OCI-LY3 (cell line): ENCODE measurements around the gene SLC29A2.

ENCODE experiments used
- H2AFZ ChIP-seq: fragments of 200-600, 300-600 bp; shearing (Covaris generic); 2 replicates; pipeline ENCODE4 v1.6.0; 2014; ENCODE audit warnings: antibody characterized with exemption, low read depth, low read length
- H3K27ac ChIP-seq: fragments of 200-600, 300-600 bp; sonication (generic); 2 replicates; pipeline ENCODE4 v1.5.1; 2014; ENCODE audit warnings: mild to moderate bottlenecking, low read length, moderate library complexity, mixed read lengths
- H3K27me3 ChIP-seq: fragments of 200-600, 300-600 bp; sonication (generic); 2 replicates; pipeline ENCODE4 v1.6.1; 2014; ENCODE audit warnings: low read depth, low read length, mixed read lengths
- H3K36me3 ChIP-seq: fragments of 200-600, 300-600 bp; sonication (generic); replicated peaks from 2 replicates; pipeline ENCODE3; 2014; ENCODE audit warnings: low read depth, low read length, mixed read lengths
- H3K4me1 ChIP-seq: fragments of 300-600, 200-600 bp; sonication (generic); 2 replicates; pipeline ENCODE4 v1.6.1; 2014; ENCODE audit warnings: low read length, mixed read lengths
- H3K4me2 ChIP-seq: fragments of 200-600, 300-600 bp; sonication (generic); 2 replicates; pipeline ENCODE4 v1.6.1; 2014; ENCODE audit warnings: low read length, mixed read lengths
- H3K4me3 ChIP-seq: fragments of 300-600, 200-600 bp; sonication (generic); 2 replicates; pipeline ENCODE4 v1.5.1; 2014; ENCODE audit warnings: antibody characterized with exemption, mild to moderate bottlenecking, low read length, moderate library complexity
- H3K79me2 ChIP-seq: fragments of 300-600, 200-600 bp; shearing (Covaris generic); 2 replicates; pipeline ENCODE4 v1.6.1; 2014; ENCODE audit warnings: mild to moderate bottlenecking, low read length, mixed read lengths
- H3K9ac ChIP-seq: fragments of 300-600, 200-600 bp; shearing (Covaris generic); 2 replicates; pipeline ENCODE4 v1.6.0; 2014; ENCODE audit warnings: mild to moderate bottlenecking, low read length, moderate library complexity
- H3K9me3 ChIP-seq: fragments of 200-600, 300-600 bp; shearing (Covaris generic); 2 replicates; pipeline ENCODE4 v1.6.1; 2014; ENCODE audit warnings: low read length, mixed read lengths; ENCODE audit not compliant: insufficient read depth
- H4K20me1 ChIP-seq: fragments of 200-600, 300-600 bp; sonication (generic); 2 replicates; pipeline ENCODE4 v1.6.1; 2016; ENCODE audit warnings: low read length, mixed read lengths; ENCODE audit not compliant: insufficient read depth
- EZH2phosphoT487 ChIP-seq: fragments of 200-600 bp; shearing (Covaris generic); IDR thresholded peaks from 2 replicates; pipeline ENCODE4 v1.6.1; 2018; ENCODE audit warnings: antibody characterized with exemption, mixed run types, low read depth
- TF ChIP-seq, protein P1 (sequence below): fragments of 200-600, 300-600 bp; sonication (generic); IDR thresholded peaks from 2 replicates; pipeline ENCODE4 v1.5.1; 2014; ENCODE audit warnings: antibody characterized with exemption, low read length, low read depth

Gene SLC29A2

DNA sequence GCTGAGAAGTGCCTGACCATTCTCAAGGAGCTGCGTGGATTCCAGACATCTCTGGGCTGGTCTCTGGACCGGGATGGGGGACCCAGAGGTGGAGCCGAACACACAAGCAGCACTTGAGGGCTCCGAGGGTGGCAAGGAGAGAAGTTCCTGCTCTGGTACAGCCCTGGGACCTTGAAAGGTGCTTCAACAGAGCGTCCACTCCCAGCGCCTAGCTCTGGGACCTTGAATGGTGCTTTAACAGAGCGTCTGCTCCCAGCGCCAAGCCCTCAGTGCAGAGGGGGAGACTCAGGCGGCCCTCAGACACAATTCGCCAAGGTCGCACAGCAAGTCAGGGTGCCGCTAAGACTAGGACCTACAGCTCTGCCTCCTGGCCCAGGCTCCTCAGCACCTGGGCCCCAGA, 38.6 kb upstream of the SLC29A2 start:
- Histone ChIP-seq H4K20me1 (peaks cover 3% of the 10 kb centered on the region; the same call in 1 of the 2 replicates), H3K27me3 (peaks cover 13% of the 10 kb centered on the region; the same call in 1 of the 2 replicates), H2AFZ (no peak overlapping the region), H3K9me3 (no peaks in the 10 kb centered on the region), H3K4me1 (peaks cover 3% of the 10 kb centered on the region), H3K4me2 (no peak overlapping the region), H3K79me2 (no peaks in the 10 kb centered on the region), H3K27ac (no peak overlapping the region), H3K9ac (no peak overlapping the region), H3K36me3 (no peaks in the 10 kb centered on the region), H3K4me3 (no peak overlapping the region)
- TF ChIP-seq, protein P1, sequence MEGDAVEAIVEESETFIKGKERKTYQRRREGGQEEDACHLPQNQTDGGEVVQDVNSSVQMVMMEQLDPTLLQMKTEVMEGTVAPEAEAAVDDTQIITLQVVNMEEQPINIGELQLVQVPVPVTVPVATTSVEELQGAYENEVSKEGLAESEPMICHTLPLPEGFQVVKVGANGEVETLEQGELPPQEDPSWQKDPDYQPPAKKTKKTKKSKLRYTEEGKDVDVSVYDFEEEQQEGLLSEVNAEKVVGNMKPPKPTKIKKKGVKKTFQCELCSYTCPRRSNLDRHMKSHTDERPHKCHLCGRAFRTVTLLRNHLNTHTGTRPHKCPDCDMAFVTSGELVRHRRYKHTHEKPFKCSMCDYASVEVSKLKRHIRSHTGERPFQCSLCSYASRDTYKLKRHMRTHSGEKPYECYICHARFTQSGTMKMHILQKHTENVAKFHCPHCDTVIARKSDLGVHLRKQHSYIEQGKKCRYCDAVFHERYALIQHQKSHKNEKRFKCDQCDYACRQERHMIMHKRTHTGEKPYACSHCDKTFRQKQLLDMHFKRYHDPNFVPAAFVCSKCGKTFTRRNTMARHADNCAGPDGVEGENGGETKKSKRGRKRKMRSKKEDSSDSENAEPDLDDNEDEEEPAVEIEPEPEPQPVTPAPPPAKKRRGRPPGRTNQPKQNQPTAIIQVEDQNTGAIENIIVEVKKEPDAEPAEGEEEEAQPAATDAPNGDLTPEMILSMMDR, result no peak
- TF ChIP-seq EZH2phosphoT487, result no peak

DNA sequence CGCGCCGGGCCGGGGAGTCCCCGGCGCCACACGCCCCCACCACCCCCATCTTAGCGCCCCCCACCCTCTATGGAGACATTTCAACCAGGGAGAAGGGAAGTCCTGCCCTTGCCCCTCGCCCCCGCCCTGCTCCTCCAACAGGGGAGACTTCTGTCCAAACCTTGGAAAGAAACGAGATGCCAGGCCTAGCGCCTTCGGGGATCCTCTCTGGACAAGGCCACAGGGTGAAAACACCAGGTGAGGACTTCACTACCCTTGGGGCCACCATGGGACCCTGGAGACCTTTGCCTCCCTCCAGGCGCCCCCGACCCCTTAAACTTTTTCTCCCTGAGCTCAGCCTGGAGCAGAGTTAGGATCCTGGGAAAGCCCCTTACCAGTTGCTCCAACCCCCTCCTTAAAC, 37.7 kb upstream of the SLC29A2 start:
- no peak overlapping the region; the same call in 1 of the 2 replicates for H2AFZ ChIP-seq
- H3K4me2 ChIP-seq, result peak overlapping the region; percentile 94
- H3K27me3 ChIP-seq, result peaks cover 18% of the 10 kb centered on the region
- H3K27ac ChIP-seq, result no peak overlapping the region
- peak overlapping the region; percentile 39 for H3K9ac ChIP-seq
- H3K36me3 ChIP-seq, result no peaks in the 10 kb centered on the region
- no peaks in the 10 kb centered on the region for H4K20me1 ChIP-seq
- peak overlapping the region; percentile 85 for H3K4me3 ChIP-seq
- no peaks in the 10 kb centered on the region for H3K79me2 ChIP-seq
- TF ChIP-seq EZH2phosphoT487, result no peak
- TF ChIP-seq, protein P1, result no peak
- H3K9me3 ChIP-seq, result no peaks in the 10 kb centered on the region
- H3K4me1 ChIP-seq, result peaks cover 3% of the 10 kb centered on the region

DNA sequence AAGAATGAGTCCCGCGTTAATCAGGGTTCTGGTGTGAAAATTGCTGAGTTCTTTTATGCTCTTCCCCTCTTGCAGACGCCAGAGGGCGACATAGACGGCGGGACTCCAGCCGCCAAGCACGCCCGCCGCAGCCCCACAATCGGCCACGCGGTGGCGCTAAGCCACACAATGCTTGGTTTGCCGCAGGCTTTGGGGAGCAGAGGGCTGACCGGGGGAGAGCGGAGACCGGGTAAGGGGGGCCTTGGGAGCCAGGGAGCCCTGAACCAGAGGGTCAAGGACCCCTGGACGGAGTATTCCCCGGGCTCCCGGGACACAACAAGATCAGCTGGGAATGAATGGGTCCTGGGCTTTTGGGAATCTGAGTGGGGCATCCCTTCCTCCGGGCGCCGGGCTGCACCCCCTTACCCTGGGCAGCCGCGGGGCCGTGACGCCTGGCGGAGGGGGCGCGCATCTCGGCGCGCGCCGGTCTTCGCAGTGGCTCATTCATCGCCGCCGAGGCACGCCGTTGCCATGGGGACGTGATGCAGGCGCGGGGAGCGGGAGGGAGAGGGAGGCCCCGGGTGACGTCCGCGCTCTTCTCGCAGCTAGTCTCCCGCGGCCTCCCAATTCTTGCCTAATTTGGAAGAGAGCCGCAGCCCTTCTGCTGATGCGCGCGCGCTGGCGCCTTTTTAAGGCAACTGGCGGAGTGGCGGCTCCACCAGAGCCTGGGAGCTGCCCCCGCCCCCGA, 37.1 kb upstream of the SLC29A2 start:
- Histone ChIP-seq H3K79me2 (no peaks in the 10 kb centered on the region), H3K9me3 (no peaks in the 10 kb centered on the region), H3K4me3 (peak overlapping the region; percentile 85), H3K27me3 (peaks cover 23% of the 10 kb centered on the region), H3K9ac (peak overlapping the region; percentile 49), H3K4me1 (peaks cover 3% of the 10 kb centered on the region), H2AFZ (peak overlapping the region; percentile 49; the same call in 1 of the 2 replicates), H4K20me1 (no peaks in the 10 kb centered on the region), H3K36me3 (no peaks in the 10 kb centered on the region), H3K4me2 (peak overlapping the region; percentile 94), H3K27ac (no peak overlapping the region)
- no peak for TF ChIP-seq EZH2phosphoT487
- TF ChIP-seq, protein P1, result peak; percentile 100

DNA sequence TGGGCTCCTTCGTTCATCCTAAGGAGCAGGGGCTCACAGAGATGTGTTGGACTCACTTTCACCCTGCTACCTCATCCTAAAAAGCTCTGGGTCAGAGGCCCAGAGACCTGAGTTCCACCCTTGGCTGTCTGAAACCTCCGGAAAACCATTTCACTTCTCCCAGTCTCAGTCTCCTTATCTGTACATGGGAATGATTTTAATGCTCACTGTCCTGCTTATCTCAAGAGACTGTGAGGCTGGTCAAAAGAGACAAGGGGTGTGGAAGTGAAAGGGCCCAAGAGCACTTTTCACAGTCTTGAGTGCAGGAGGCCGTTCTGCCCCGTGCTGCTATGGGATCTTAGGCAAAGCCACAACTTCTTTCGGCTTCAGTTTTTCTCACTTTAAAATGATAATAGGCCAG, 36.1 kb upstream of the SLC29A2 start:
- H2AFZ ChIP-seq, result no peak overlapping the region
- H3K27me3 ChIP-seq, result peaks cover 29% of the 10 kb centered on the region
- no peak overlapping the region for H3K4me3 ChIP-seq
- no peaks in the 10 kb centered on the region for H3K36me3 ChIP-seq
- H3K4me2 ChIP-seq, result no peak overlapping the region
- H3K9ac ChIP-seq, result no peak overlapping the region
- H3K9me3 ChIP-seq, result no peaks in the 10 kb centered on the region
- H3K79me2 ChIP-seq, result no peaks in the 10 kb centered on the region
- peaks cover 3% of the 10 kb centered on the region for H3K4me1 ChIP-seq
- H3K27ac ChIP-seq, result no peak overlapping the region
- H4K20me1 ChIP-seq, result no peaks in the 10 kb centered on the region
- TF ChIP-seq EZH2phosphoT487, result no peak
- TF ChIP-seq, protein P1, result no peak
